ENCODE results near the gene UVRAG. TPM values are rescaled to one million over a fixed set of nuclear protein-coding genes. Genes with fewer than 3 reads are reported as not detected.

The UVRAG gene
- total RNA-seq, 1 donor from 2014 or later = 20.7 TPM

DNA sequence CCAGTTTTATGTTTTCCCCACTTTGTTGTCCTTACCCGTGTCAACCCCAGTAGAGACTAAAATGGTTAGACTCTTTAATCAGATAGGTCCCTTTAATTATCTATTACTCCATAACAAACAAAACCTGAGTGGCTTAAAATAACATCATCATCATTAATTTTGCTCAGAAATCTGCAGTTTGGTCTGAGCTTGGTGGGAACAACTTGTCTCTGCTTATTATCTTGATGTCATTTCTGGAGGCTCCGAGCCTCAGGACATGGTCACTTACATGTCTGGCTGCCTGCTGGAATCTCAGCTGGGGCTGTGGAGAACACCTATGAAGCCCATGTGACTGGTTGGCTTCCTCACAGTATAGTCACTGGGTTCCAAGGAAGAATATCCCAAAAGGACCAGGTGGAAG, 26.7 kb downstream of the UVRAG start:
- TF ChIP-seq, protein P1, sequence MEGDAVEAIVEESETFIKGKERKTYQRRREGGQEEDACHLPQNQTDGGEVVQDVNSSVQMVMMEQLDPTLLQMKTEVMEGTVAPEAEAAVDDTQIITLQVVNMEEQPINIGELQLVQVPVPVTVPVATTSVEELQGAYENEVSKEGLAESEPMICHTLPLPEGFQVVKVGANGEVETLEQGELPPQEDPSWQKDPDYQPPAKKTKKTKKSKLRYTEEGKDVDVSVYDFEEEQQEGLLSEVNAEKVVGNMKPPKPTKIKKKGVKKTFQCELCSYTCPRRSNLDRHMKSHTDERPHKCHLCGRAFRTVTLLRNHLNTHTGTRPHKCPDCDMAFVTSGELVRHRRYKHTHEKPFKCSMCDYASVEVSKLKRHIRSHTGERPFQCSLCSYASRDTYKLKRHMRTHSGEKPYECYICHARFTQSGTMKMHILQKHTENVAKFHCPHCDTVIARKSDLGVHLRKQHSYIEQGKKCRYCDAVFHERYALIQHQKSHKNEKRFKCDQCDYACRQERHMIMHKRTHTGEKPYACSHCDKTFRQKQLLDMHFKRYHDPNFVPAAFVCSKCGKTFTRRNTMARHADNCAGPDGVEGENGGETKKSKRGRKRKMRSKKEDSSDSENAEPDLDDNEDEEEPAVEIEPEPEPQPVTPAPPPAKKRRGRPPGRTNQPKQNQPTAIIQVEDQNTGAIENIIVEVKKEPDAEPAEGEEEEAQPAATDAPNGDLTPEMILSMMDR (conservative IDR thresholded peaks at IDR 0.05) = no peak
- DNase-seq (ENCODE audit: extremely low spot score, unreplicated experiment) = no peak
- peaks cover 13% of the 10 kb centered on the region for H3K4me1 Mint-ChIP-seq (ENCODE audit: unreplicated experiment)
- H3K27ac Mint-ChIP-seq = peak overlapping the region; percentile 55
- peak overlapping the region; percentile 31 for H3K4me3 Mint-ChIP-seq
- peaks cover 22% of the 10 kb centered on the region for H3K36me3 Mint-ChIP-seq
- no peaks in the 10 kb centered on the region for H3K9me3 Mint-ChIP-seq
- H3K27me3 Mint-ChIP-seq = no peaks in the 10 kb centered on the region

DNA sequence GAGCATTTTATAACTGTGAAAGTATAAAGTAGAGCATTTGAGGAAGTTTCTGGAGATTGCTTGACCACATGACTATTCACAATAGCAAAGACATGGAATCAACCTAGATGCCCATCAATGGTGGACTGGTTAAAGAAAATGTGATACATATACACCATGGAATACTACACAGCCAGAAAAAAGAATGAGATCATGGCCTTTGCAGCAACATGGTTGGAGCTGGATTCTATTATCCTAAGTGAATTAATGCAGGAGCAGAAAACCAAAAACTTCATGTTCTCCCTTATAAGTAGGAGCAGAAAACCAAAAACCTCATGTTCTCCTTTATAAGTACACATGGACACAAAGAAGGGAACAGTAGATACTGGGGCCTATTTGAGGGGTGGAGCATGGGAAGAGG, 30.3 kb downstream of the UVRAG start:
- Mint-ChIP-seq H3K27ac (no peak overlapping the region), H3K27me3 (no peaks in the 10 kb centered on the region), H3K4me1 (ENCODE audit: unreplicated experiment) (peaks cover 11% of the 10 kb centered on the region), H3K9me3 (no peaks in the 10 kb centered on the region), H3K4me3 (no peak overlapping the region), H3K36me3 (peaks cover 17% of the 10 kb centered on the region)
- TF ChIP-seq, protein P1 (conservative IDR thresholded peaks at IDR 0.05) = no peak
- DNase-seq (ENCODE audit: extremely low spot score, unreplicated experiment) = no peak

DNA sequence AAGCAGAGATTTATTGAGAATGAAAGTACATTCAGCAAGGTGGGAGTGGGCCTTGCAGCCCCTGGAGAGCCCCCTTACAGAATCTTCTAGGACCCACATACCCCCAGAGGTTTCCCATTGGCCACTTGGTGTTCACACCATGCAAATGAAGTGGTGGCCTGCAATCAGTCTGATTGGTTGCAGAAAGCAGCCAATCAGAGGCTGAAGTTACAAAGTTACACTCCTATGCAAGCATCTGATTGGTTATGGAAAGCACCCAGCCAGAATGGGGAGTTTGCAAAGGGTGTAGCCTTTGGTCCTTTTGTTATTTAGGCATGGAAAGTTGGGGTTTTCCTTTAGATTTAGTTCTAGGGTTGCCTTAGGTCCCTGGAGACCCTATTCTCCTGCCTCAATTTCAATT, 34.9 kb downstream of the UVRAG start:
- H3K27me3 Mint-ChIP-seq = no peaks in the 10 kb centered on the region
- no peaks in the 10 kb centered on the region for H3K9me3 Mint-ChIP-seq
- peaks cover 16% of the 10 kb centered on the region for H3K36me3 Mint-ChIP-seq
- no peak for DNase-seq (ENCODE audit: extremely low spot score, unreplicated experiment)
- TF ChIP-seq, protein P1 (conservative IDR thresholded peaks at IDR 0.05) = no peak
- H3K4me1 Mint-ChIP-seq (ENCODE audit: unreplicated experiment) = peaks cover 6% of the 10 kb centered on the region
- no peak overlapping the region for H3K4me3 Mint-ChIP-seq
- H3K27ac Mint-ChIP-seq = no peak overlapping the region

DNA sequence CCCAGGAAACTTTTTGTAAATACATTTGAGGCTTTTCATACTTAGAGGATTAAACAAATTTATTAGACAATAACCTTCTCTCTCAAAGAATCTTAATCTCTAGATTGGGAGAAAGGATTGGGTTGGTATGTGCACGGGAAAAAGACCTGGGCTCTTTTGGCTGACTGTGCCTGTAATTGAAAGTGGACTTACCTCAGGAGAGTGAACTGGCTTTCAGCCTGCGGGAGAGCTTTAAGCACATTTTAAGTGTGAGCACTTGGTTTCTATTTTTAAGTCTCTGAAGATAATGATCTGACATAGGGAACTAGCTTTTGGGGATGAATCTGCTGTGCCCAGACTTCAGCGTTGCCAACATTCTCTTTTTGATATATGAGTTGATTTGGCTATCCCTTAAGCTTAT, 35.8 kb downstream of the UVRAG start:
- H3K4me3 Mint-ChIP-seq = no peak overlapping the region
- TF ChIP-seq, protein P1 (conservative IDR thresholded peaks at IDR 0.05) = no peak

DNA sequence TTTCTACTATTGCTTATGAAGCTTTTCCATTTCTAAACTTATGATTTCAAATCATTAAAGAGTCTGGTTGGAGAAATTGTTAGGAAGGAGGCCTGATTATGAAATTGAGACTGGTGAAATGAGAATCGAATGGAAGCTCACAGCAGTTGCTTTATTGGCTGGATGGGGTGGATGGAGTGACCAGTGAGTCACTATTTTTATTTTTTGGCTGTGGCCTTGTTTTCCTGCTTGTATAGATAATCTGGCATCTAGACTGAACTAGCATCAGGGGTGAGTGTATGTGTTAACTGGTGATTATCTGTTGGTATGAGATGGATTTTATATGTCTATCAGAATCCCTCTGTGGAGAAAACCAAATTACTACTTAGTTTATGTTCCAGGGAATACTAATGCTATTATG, 36.2 kb downstream of the UVRAG start:
- H3K9me3 Mint-ChIP-seq = peaks cover 4% of the 10 kb centered on the region
- peaks cover 6% of the 10 kb centered on the region for H3K4me1 Mint-ChIP-seq (ENCODE audit: unreplicated experiment)
- H3K27ac Mint-ChIP-seq = no peak overlapping the region
- H3K27me3 Mint-ChIP-seq = no peaks in the 10 kb centered on the region
- no peak for DNase-seq (ENCODE audit: extremely low spot score, unreplicated experiment)
- peaks cover 11% of the 10 kb centered on the region for H3K36me3 Mint-ChIP-seq
- H3K4me3 Mint-ChIP-seq = no peak overlapping the region
- TF ChIP-seq, protein P1 (conservative IDR thresholded peaks at IDR 0.05) = no peak

More for the DNA sequence above, 35.8 kb downstream of the UVRAG start:
- Mint-ChIP-seq H3K4me1 (ENCODE audit: unreplicated experiment) (peaks cover 6% of the 10 kb centered on the region), H3K27me3 (no peaks in the 10 kb centered on the region), H3K9me3 (peaks cover 4% of the 10 kb centered on the region), H3K36me3 (peaks cover 12% of the 10 kb centered on the region), H3K27ac (no peak overlapping the region)
- no peak for DNase-seq (ENCODE audit: extremely low spot score, unreplicated experiment)
